Measurements from ENCODE around the gene GEMIN8. TPM values are rescaled to one million over a fixed set of nuclear protein-coding genes. Genes with fewer than 3 reads are reported as not detected.

GEMIN8 gene
- polyA plus RNA-seq, 3 donors from 2014 or later, result 13.6 to 27.3 (median 20.3) TPM

GRCh38 chrX:14032406-14032805 lies 2.7 kb upstream of the GEMIN8 start:
- Mint-ChIP-seq H3K36me3 (no peaks in the 10 kb centered on the region), H3K4me3 (no peak overlapping the region), H3K27me3 (ENCODE audit: low read depth in 3 of 3) (peaks cover 9 to 12% (median 12%) of the 10 kb centered on the region in 3 donors), H3K9me3 (peaks cover 0 to 1% (median 0%) of the 10 kb centered on the region in 6 donors), H3K4me1 (peaks cover 24 to 30% of the 10 kb centered on the region in 2 donors), H3K27ac (peak overlapping the region in 4 of 6 donors; percentile 13 to 100 (median 86))
- DNase-seq, result peak; percentile 62 to 71 (median 68)

GRCh38 chrX:14030174-14030530 lies 460 bp upstream of the GEMIN8 start:
- H3K4me1 Mint-ChIP-seq, result peaks cover 24 to 30% of the 10 kb centered on the region in 2 donors
- H3K27ac Mint-ChIP-seq, result peak overlapping the region; percentile 97 to 100 (median 100)
- no peaks in the 10 kb centered on the region for H3K36me3 Mint-ChIP-seq
- no peak for DNase-seq
- H3K27me3 Mint-ChIP-seq (ENCODE audit: low read depth in 3 of 3), result peaks cover 8 to 13% (median 12%) of the 10 kb centered on the region in 3 donors
- H3K9me3 Mint-ChIP-seq, result no peaks in the 10 kb centered on the region
- peak overlapping the region; percentile 92 to 99 (median 98) for H3K4me3 Mint-ChIP-seq

- Mint-ChIP-seq H3K9me3 (no peaks in the 10 kb centered on the region), H3K4me1 (peaks cover 24 to 30% of the 10 kb centered on the region in 2 donors), H3K36me3 (no peaks in the 10 kb centered on the region), H3K27me3 (ENCODE audit: low read depth in 3 of 3) (peaks cover 8 to 12% (median 9%) of the 10 kb centered on the region in 3 donors), H3K27ac (peak overlapping the region; percentile 97 to 100 (median 100)), H3K4me3 (peak overlapping the region; percentile 92 to 99 (median 98))
- DNase-seq, result no peak
These were observed 660 bp downstream of the GEMIN8 start for GRCh38 chrX:14029039-14029424.

- Mint-ChIP-seq H3K9me3 (no peaks in the 10 kb centered on the region), H3K27ac (peak overlapping the region in 5 of 6 donors; percentile 7 to 100 (median 90)), H3K4me1 (peaks cover 24 to 30% of the 10 kb centered on the region in 2 donors), H3K4me3 (peak overlapping the region in 4 of 5 donors; percentile 0 to 98 (median 62)), H3K36me3 (no peaks in the 10 kb centered on the region), H3K27me3 (ENCODE audit: low read depth in 3 of 3) (peaks cover 8 to 12% (median 8%) of the 10 kb centered on the region in 3 donors)
- DNase-seq, result no peak
These were observed 1.2 kb downstream of the GEMIN8 start for GRCh38 chrX:14028473-14028872.

- Mint-ChIP-seq H3K27me3 (ENCODE audit: low read depth in 3 of 3) (peaks cover 8 to 12% (median 8%) of the 10 kb centered on the region in 3 donors), H3K36me3 (no peaks in the 10 kb centered on the region), H3K4me3 (no peak overlapping the region), H3K9me3 (no peaks in the 10 kb centered on the region), H3K27ac (peak overlapping the region in 4 of 6 donors; percentile 13 to 84 (median 44)), H3K4me1 (peaks cover 24 to 30% of the 10 kb centered on the region in 2 donors)
- no peak for DNase-seq
These were observed 2.1 kb downstream of the GEMIN8 start for GRCh38 chrX:14027511-14028019.

GRCh38 chrX:14027036-14027435 lies 2.7 kb downstream of the GEMIN8 start:
- Mint-ChIP-seq H3K4me1 (peaks cover 21 to 24% of the 10 kb centered on the region in 2 donors), H3K36me3 (peaks cover 0 to 3% (median 0%) of the 10 kb centered on the region in 3 donors), H3K9me3 (no peaks in the 10 kb centered on the region), H3K27me3 (ENCODE audit: low read depth in 3 of 3) (peaks cover 8 to 12% (median 8%) of the 10 kb centered on the region in 3 donors), H3K4me3 (no peak overlapping the region), H3K27ac (peak overlapping the region in 3 of 6 donors; percentile 13 to 50 (median 37))
- DNase-seq, result no peak

- Mint-ChIP-seq H3K9me3 (no peaks in the 10 kb centered on the region), H3K4me3 (no peak overlapping the region), H3K4me1 (peaks cover 21 to 24% of the 10 kb centered on the region in 2 donors), H3K27ac (no peak overlapping the region), H3K27me3 (ENCODE audit: low read depth in 3 of 3) (peaks cover 8 to 12% (median 8%) of the 10 kb centered on the region in 3 donors), H3K36me3 (peaks cover 0 to 3% (median 0%) of the 10 kb centered on the region in 3 donors)
- DNase-seq, result no peak
These were observed 3.6 kb downstream of the GEMIN8 start for GRCh38 chrX:14026121-14026520.

GRCh38 chrX:14022019-14022418 lies 7.7 kb downstream of the GEMIN8 start:
- no peak for DNase-seq
- no peaks in the 10 kb centered on the region for H3K4me1 Mint-ChIP-seq
- no peak overlapping the region for H3K4me3 Mint-ChIP-seq
- H3K9me3 Mint-ChIP-seq, result no peaks in the 10 kb centered on the region
- peaks cover 0 to 24% (median 15%) of the 10 kb centered on the region in 3 donors for H3K36me3 Mint-ChIP-seq
- H3K27ac Mint-ChIP-seq, result no peak overlapping the region
- H3K27me3 Mint-ChIP-seq (ENCODE audit: low read depth in 3 of 3), result peaks cover 0 to 5% (median 2%) of the 10 kb centered on the region in 3 donors

GRCh38 chrX:14017399-14017798 lies 12.3 kb downstream of the GEMIN8 start:
- H3K27ac Mint-ChIP-seq, result no peak overlapping the region
- H3K4me1 Mint-ChIP-seq, result no peaks in the 10 kb centered on the region
- peaks cover 0 to 2% (median 2%) of the 10 kb centered on the region in 3 donors for H3K27me3 Mint-ChIP-seq (ENCODE audit: low read depth in 3 of 3)
- H3K9me3 Mint-ChIP-seq, result no peaks in the 10 kb centered on the region
- no peak overlapping the region for H3K4me3 Mint-ChIP-seq
- DNase-seq, result no peak
- H3K36me3 Mint-ChIP-seq, result peaks cover 3 to 46% (median 22%) of the 10 kb centered on the region in 3 donors

GRCh38 chrX:14015941-14016340 lies 13.8 kb downstream of the GEMIN8 start:
- Mint-ChIP-seq H3K27me3 (ENCODE audit: low read depth in 3 of 3) (peaks cover 0 to 2% (median under 1%) of the 10 kb centered on the region in 3 donors), H3K9me3 (no peaks in the 10 kb centered on the region), H3K27ac (no peak overlapping the region), H3K4me3 (no peak overlapping the region), H3K36me3 (peaks cover 3 to 46% (median 19%) of the 10 kb centered on the region in 3 donors), H3K4me1 (no peaks in the 10 kb centered on the region)
- no peak for DNase-seq

GRCh38 chrX:14015294-14015693 lies 14.4 kb downstream of the GEMIN8 start:
- Mint-ChIP-seq H3K4me1 (no peaks in the 10 kb centered on the region), H3K9me3 (no peaks in the 10 kb centered on the region), H3K27ac (no peak overlapping the region), H3K4me3 (no peak overlapping the region), H3K36me3 (peaks cover 3 to 46% (median 19%) of the 10 kb centered on the region in 3 donors), H3K27me3 (ENCODE audit: low read depth in 3 of 3) (peaks cover 0 to 2% (median 0%) of the 10 kb centered on the region in 3 donors)
- DNase-seq, result no peak

- no peaks in the 10 kb centered on the region for H3K9me3 Mint-ChIP-seq
- no peak for DNase-seq
- no peak overlapping the region for H3K4me3 Mint-ChIP-seq
- H3K4me1 Mint-ChIP-seq, result no peaks in the 10 kb centered on the region
- peaks cover 0 to 2% (median 0%) of the 10 kb centered on the region in 3 donors for H3K27me3 Mint-ChIP-seq (ENCODE audit: low read depth in 3 of 3)
- H3K36me3 Mint-ChIP-seq, result peaks cover 3 to 46% (median 19%) of the 10 kb centered on the region in 3 donors
- H3K27ac Mint-ChIP-seq, result peak overlapping the region in 1 of 6 donors; percentile 49
These were observed 15.2 kb downstream of the GEMIN8 start for GRCh38 chrX:14014526-14014925.

GRCh38 chrX:14013054-14013453 lies 16.6 kb downstream of the GEMIN8 start:
- DNase-seq, result no peak
- H3K27me3 Mint-ChIP-seq (ENCODE audit: low read depth in 3 of 3), result no peaks in the 10 kb centered on the region
- no peak overlapping the region for H3K27ac Mint-ChIP-seq
- no peaks in the 10 kb centered on the region for H3K9me3 Mint-ChIP-seq
- peaks cover 3 to 45% (median 17%) of the 10 kb centered on the region in 3 donors for H3K36me3 Mint-ChIP-seq
- H3K4me3 Mint-ChIP-seq, result no peak overlapping the region
- no peaks in the 10 kb centered on the region for H3K4me1 Mint-ChIP-seq

- Mint-ChIP-seq H3K9me3 (no peaks in the 10 kb centered on the region), H3K4me3 (no peak overlapping the region), H3K27me3 (ENCODE audit: low read depth in 3 of 3) (no peaks in the 10 kb centered on the region), H3K4me1 (no peaks in the 10 kb centered on the region), H3K27ac (no peak overlapping the region), H3K36me3 (peaks cover 6 to 44% (median 28%) of the 10 kb centered on the region in 3 donors)
- DNase-seq, result no peak
These were observed 19.1 kb downstream of the GEMIN8 start for GRCh38 chrX:14010566-14010965.

- Mint-ChIP-seq H3K9me3 (no peaks in the 10 kb centered on the region), H3K4me3 (no peak overlapping the region), H3K4me1 (no peaks in the 10 kb centered on the region), H3K27me3 (ENCODE audit: low read depth in 3 of 3) (no peaks in the 10 kb centered on the region), H3K36me3 (peaks cover 11 to 38% (median 31%) of the 10 kb centered on the region in 3 donors), H3K27ac (no peak overlapping the region)
- no peak for DNase-seq
These were observed 23.2 kb downstream of the GEMIN8 start for GRCh38 chrX:14006540-14006939.
